ENCODE measurements around the gene SLC6A1.
A peak's percentile ranks its signal among the peaks of the same experiment; 100 is the strongest.

Gene SLC6A1

DNA sequence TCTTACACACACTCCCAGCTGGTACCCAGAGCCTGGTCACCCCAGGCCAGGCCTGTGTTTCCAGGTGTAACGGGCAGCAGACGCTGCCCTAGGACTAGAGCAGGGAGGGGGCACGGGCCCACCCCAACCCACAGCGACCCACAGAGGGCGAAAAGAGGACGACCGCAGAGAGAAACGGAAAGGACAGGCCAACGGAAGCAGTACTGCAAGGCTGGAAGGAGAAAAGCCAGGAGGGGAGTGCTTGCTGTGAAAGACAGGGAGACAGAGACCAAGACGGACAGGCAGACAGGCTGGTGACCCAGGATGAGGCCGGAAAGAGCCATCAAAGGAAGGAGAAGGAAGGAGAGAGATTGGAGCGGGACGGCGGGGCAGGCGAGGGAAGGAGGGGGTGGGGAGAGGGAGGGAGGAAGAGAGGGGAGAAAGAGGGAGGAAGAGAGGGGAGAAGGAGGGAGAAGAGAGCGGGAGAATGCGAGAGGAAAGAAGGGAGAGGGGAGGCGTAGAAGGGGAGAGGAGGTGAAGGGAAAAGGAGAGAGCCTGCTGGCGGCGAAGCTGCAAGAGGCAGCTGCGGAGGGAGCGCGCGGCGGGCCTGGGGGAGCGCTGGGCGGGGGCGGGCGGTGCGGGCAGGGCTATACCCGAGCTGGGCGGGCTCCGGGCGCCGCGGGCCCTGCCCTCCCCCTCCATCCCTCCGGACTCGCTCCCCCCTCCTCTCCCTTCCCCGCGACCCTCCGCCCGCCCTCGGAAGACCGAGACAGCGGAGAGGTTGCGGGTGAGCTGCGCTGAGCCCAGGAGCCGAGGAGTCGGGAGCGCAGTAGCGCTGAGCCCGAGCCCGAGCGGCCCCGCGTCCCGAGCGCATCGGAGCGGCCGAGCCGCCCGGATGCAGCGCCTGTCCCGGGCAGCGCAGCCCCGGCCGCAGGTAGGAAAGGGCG lies at the start of gene SLC6A1:
Gene SLC6A1 (plus strand): TSS at position 732 of the 926 bp plus-strand sequence. CDS start 24,464 bp downstream, outside the sequence.
- DNase-seq = no peak

DNA sequence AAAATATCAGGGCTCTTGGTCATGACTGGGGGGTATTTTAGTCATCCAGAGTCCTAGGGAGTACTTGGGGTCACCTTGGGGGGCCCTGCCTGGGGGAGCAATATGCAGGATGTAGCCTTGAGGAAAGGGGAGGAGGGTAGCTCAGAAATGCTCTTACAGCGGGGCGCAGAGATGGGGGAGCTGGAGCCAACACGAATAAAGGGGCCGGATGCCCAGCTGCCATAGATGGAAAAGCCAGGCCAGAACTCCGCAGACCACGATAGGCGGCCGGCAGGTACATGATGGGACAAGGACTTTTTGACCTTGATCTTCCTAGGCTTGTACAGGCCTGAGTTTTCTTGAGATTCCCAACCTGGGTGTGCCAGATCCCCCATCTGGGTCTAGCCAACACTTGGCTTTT lies 47.7 kb upstream of the SLC6A1 start:
- DNase-seq = no peak

DNA sequence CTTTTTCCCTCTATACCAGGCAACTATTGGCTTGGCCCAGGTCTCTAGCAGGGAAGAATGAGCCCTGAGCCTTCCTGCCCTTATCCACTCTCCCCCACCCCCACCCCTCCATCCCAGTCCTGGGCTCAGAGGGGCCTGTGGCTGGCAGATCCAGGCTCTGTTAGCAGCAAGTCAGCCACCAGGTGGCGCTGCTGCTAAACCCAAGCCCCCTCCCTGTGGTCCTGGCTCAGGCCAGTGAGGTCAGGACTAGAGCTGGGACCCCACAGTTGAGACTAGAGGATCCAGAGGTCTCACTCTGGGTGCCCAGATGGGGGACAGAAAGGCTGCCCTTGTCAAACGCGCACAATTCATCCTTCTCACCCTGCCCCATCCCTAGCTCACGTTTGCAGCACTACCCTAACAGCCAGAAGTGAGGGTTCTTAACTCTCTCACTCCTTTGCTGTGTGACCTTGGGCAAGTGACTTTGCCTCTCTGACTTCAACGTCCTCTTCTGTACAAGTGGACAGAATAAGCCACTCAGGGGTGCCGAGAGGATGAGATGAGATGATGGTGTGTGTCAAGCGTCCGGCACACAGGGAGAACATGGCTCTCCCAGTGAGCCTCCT lies 46.8 kb upstream of the SLC6A1 start:
- peak; percentile 7 to 19 for DNase-seq

DNA sequence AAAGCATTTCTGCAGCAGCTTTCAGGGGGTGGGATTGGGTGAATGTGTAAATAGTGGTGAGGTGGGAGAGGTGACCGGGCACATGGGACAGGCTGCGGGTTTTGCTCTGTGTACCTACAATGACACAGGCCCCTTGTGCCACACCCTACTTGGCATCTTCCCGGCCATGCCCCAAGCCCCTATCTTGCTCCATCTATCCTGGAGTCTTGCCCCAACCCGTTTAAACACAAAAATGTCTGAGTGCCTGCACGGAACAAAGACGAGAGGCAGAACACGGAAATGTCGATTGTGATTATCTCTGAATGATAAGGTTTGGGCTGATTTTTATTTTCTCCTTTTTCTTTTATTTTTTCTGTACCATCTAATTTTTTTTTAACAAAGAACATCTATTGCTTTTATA lies 46.0 kb upstream of the SLC6A1 start:
- DNase-seq = no peak

DNA sequence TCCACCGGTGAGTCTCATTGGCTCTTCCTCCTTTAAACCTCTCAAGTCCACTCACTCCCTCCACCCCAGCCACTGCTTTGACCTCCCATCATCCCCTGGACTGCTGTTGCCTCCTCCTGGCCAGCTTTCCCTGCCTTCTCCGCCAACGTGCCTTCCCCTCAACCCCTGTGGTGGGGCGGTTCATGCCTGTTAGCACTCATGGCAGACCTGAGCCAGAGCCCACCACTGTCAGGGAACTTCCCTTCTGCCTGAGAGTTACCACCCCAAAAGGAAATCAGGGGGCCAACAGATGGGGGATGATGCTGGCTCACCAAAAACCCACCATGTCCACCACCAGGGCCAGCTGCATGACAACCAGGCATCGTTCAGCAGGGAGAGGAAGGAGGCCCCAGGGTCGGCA lies 44.2 kb upstream of the SLC6A1 start:
- DNase-seq = no peak

DNA sequence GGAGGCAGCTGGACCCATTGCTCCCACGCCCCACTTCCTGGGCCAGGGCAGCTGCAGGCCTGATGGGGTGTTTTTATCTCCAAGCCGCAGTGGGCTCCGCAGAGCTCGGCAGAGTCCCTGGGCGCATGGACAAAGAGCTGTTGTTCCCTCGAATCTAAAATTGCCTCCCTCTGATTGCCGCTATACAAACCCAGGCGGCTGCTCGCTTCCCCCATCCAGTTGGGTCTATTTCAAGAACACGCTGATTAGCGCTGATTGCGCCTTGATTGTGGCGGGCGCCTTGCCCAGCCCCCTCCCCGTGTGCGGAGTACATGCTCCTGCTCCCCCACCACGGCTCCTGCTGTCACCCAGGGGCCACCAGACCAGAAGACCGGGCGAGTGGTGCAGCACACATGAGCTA lies 43.4 kb upstream of the SLC6A1 start:
- DNase-seq = no peak

DNA sequence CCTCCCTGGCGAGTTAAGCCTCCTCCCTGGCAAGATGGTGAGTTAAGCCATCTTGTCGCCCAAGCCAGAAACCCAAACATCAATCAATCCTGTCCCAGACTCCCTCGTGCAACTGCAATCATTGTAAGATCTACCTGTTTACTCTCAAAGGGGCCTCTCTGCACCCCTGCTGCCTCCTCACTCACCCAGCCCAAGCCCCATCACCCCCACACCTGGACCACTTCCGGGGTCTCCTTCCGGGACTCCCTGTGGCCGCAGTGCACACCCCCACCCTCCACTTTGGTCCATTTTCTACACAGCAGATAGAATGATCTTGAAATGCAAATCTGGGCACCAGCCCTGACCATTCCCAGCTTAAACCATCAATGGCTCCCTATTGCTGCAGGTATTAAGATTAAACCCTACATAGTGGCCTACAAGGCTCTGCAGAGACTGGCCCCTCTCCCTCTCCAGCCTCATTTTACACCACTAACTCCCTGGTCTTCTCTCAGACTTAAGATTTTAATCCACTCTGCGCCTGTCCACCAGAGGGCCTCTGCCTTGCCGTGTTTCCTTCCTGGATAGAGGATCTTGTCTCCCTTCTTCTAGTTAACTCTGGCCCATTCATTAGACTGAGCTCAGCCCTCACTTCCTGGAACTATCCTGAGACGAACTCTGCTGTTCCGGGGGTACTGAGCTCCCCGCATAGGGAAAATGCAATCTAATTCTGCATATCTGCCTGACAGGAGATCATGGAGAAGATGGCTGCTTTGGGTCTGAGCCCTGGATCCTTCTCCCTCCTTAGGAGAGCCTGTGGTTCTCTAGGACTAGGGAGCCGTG lies 41.9 kb upstream of the SLC6A1 start:
- DNase-seq = no peak

DNA sequence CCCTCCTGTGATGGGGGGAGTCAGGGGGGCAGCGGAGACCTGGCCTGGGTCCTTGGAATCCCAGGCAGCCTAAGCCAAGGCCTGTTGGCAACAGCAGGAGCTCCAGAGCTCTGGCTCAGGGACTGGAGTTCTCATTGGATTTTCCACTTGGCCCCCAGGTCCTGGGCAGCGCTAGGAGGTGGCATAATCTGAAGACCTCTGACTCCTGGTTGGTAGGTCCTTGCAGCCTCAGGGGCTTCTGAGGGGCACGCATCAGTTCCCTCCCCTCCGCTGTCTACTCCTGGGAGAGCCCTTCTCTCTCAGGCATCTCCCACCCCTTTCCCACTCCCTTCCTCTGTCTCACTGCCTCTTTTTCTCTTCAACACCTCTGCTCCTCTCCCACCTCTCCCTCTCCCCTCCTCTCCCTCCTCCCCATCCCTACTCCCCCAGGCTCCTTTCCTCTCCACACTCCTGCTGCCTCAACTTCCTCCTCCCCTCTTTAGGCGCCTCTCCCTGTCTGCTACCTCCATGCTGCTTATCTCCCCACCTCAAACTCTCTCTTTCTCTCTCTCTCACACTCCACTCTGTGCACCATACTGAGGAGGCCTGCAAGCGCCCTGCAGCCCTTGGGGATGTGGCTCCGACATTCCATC lies 41.1 kb upstream of the SLC6A1 start:
- no peak for DNase-seq

DNA sequence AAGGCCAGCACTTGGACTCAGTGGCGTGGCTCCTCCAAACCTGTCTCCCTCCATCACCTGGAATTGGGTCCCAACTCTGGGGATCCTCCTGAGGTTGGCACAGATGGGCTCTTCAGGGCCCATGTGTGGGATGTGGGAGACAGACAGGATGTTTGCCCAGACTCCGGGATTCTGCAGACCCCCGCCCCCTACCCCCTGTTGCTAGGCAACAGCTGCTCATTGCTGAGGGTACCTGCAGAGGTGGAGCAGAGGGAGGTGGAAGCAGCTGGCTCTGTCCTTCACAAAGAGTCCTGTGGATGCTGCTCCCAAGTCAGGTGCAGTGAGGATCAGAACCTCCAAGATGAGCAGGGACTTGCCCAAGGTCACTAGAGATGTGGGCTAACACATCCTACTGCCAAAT lies 40.0 kb upstream of the SLC6A1 start:
- DNase-seq = no peak

DNA sequence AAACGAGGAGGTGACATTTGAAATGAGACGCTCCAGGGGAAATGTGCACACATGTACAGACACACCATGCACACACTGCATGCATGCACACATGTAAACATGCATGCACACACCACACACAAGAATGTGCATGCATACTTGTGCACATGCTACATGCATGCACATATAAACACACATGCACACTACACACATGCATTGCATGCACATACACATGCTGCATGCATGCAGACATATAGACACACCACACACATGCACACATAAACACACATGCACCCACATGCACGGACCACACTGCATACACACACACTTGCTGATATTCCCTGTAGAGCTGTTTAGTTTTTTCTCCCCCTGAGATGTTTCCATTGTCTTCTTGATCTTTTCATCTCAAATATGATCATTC lies 37.8 kb upstream of the SLC6A1 start:
- DNase-seq = no peak

DNA sequence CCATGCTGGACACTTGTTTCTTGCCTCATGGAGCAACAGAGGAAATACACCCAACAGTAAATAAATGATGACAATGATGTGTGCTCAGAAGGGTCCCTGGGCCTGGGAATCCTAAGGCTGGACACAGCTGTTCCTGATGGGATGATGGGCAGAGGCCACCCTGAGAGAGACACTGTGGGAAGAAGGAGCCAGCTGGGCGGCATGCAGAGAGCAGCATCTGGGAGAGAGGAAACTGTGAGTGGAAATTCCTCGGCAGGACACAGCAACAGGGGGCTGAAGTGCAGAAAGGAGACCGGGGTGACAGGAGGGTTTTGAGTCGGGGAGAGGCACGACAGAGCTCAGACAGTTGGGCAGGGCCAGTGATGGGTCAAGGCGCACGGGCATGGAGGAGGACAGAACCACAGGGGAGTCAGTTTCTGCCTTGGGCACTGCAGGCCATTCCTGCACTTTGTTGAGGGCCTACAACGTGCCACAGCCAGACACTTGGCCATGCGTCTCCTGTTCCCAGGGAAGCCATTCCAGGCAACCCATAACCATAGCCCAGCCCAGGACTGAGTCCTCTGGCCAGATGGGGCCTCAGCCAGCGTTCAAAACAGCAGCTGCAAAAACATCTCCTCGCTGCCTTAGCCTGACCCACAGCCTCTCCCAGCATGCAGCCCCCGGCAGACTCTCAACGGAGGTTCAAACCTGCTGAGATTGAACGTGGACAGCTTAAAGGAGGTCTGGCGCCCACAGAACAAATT lies 36.7 kb upstream of the SLC6A1 start:
- DNase-seq = no peak

DNA sequence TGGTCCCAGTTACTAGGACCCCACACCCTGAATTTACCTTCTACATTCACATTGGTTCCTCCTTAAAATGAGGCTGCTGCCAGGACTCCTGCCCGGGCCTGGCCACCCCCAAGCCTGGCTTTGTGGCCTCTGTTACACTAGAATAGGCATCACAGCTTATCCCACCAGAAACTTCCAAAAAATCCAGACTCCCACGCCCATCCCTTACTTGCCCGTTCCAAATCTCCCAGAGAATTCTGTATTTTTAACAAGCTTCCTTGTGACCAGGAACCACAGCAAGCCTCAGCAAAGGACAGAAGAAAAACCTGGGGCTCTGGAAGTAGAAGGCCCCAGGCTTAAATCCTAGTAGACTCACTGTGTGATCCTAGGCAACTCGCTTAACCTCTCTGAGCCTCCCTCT lies 36.0 kb upstream of the SLC6A1 start:
- DNase-seq = no peak

DNA sequence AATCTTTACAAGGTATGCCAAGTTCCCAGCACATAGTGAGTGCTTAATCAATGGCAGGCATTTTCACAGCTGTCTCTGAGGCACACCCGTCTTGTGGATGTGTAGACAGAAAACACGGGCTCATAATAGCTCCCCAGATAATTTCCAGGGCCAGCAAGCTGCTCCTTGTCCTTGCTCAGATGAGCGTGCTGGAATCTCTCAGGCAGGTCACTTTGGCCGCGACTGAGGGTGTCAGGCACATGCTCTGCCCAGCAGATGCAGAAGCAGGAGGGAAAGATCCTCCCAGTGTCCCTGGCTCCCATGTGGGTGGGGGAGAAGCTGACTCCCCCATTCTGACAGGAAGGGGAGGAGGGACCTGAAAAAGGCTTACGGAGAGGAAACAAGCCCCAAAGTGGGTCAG lies 35.6 kb upstream of the SLC6A1 start:
- DNase-seq = no peak

DNA sequence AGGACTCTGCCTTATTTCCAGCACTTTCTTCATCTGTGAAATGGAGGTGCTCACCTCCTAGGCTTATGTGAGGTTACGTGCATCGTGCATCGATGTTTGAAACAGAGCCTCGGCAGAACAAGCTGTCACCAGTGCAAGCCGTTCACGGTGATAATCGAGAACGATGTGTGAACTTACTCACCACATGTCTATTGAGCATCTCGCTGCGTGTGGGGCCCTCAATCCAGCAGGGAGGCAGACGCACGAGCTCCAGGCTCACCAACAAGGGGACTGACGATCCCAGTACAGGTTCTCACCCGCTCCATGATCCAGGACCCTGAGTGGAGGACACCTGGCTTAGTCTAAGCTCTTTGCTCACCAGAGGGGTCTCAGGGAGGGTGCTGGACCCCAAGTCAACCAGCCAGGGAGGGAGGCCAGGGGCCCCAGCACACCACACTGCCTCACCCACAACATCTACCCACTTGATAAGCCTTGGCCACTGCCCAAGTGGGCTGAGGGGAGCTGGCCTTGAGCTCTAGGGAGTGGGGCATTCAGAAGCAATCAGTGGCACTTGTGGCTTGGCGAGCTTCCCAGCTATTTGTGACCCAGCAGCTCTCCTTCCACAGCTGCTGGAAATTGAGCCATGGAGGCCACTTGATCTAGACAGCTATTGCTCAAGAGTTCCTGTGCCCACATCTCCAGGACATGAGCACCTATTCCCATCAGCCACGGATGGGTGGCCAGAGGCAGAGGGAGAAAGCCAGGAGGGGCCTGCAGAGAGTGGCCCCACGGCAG lies 34.4 kb upstream of the SLC6A1 start:
- no peak for DNase-seq

DNA sequence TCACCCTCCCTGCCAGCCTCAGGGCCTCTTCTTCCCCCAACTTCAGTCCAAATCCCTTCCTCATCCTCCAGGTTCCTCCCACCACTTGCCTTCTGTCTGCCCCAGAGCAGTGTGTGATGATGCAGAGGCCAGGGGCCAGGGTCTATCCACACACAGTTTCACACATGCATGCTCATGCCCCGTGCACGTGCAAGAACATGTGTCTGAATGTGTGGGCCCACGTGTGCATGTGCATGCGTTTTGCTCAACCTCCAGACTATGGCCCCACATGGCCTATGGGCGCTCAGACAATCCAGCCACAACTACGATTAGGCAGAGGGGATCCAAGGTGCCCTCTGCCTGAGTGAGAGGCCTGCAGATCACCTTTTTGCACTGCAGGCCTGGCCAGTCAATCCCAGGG lies 32.3 kb upstream of the SLC6A1 start:
- DNase-seq = no peak

DNA sequence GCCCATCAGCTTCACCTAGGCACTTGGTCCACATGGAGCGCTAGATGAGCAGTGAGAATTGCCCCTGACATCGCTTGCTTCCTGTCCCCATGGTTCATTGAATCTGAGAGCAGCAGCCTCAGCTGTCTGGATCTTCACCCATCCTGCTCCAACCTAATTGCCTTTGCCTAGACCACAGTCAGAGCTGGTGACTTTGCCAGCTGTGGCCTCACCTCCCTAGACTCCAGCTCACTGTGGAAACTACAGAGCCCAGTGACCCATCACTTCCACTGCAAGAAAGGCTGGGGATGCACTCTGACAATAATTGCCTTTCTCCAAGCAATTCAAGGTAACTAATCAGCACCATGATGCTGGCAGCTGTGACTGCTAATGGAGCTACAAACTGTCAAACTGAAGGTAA lies 30.6 kb upstream of the SLC6A1 start:
- no peak for DNase-seq

DNA sequence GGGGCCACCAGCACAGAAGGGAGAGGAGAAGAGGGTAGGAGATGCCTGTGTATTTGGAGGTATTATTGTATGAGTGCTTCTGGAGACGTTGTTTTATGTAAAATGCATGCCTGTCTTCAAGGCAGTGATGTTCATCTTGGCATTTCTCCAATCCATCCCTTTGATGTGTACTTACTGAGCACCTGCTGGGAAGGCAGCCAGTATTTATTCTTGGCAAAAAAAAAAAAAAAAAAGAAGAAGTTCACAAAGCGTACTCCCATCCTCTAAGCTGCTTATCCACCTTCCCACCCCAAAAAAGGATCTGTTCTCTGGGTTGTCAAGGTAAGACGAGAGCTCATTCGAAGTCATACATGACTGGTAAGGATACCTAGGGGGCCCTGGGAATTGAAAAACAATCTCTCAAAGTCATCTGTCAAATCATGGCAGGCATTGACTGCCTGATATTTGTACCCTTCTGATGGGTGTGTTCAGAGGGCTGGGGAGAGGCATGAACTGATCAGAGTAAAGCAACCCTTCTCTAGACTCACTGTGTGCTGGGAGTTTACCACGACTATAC lies 30.0 kb upstream of the SLC6A1 start:
- DNase-seq = no peak

DNA sequence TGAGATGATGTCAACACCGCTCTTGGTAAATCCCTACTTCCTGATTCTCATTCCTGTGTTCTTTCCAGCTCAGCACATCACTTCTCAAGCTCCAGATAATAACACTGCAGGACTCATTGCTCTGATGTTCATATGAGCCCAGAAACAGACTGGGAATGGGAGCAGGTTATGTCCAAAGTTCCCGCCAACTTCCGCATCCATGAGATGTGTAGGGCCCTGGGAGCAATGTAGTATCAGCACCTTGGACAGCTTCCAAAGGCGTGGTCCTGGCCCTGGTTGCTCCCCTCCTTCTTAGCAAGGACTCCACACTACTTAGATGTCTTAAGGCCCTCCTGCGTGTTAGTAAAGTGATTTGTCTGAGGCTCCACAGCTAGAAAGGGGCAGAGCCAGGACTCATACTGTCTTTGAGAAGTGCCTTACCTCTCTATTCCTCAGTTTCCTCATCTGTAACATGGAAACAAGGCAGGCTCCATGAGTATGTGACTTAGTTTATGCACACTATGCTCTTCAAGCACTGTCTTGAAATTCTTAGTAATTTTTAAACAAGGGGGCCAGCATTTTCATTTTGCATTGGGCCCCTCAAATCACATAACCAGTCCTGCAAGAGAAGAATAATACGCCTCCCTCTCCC lies 27.9 kb upstream of the SLC6A1 start:
- no peak for DNase-seq

DNA sequence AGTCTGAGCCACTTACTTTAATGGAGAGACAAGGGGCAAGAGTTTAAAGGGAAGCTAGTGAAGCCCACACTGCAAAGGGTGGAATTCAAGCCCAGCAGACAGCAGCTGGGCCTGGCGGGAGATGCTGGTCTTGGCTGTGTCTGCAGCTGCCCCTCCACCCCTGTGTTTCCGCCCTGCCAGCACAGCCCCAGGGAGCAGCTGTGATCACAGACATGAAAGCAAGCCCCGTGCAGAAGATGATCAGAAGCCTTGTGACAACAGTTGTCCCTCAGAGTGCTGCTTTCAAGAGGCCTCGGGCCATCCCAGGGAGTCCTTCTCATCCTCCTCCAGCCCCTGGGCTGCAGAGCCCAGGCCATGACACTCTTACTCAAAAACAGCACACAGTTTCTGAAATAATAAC lies 24.1 kb upstream of the SLC6A1 start:
- no peak for DNase-seq

DNA sequence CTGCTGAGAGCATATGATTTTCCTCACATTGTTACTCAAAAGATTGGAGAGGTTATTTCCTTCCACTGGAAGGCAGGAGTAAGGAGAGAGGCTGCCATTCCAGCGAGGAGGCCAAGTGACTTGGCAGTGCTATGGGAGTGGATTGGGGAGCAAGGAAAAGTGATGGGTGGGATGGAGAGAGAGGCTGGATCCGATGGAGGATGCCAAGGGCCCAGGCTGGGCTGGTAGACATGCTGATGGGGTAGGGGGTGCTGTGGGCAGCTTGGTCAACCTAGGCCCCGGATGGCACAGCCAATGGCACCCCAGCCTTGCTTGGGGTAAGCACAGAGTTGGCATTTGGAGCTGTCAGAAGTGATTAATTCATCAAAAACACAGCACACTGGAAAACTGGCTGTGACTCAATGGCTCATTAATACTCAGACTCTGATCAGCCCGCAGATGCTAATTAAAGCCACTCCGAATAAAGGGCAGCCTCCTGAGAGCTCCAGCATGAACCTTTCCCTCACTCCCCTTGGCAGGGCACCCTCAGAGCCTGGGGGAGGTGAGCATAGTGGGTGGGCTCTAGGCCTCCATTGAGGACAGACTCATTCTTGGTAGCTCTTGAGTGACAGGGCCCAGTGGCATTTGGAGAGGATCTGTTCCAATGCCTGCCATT lies 22.1 kb upstream of the SLC6A1 start:
- DNase-seq = no peak

Data from activated CD4-positive, alpha-beta T cell treated with anti-CD3 and anti-CD28 coated beads, Interleukin-2, amount 50 U/mL, for 4 hours (primary cell).